HL-60 (cell line): ENCODE data around the gene SPDYE2B.
A peak's percentile ranks its signal among the peaks of the same experiment; 100 is the strongest.
"Not testable (repeated sequence)": the region's sequence is repeated elsewhere in the genome, so short reads cannot be mapped to it uniquely, and the experiment has no call there.

ENCODE experiments used
- DNase-seq, 2 experiments: peaks; one replicate each; pipeline ENCODE4 v3.0.0-alpha.2; 2010 to 2020; ENCODE audit warnings: low read depth in 1 of 2, low spot score in 1 of 2
- H3K27ac ChIP-seq: fragments of 250-450 bp; sonication (Bioruptor Pico); replicated peaks from 2 replicates; pipeline ENCODE4 v1.5.1; 2020; ENCODE audit warnings: mild to moderate bottlenecking, moderate library complexity
- H3K27me3 ChIP-seq: fragments of 250-450 bp; sonication (Bioruptor Pico); 2 replicates; pipeline ENCODE4 v1.5.1; 2021; ENCODE audit warnings: mild to moderate bottlenecking, moderate library complexity; ENCODE audit not compliant: insufficient read depth, poor library complexity, severe bottlenecking
- H3K4me3 ChIP-seq: replicated peaks from 2 replicates; pipeline ENCODE4 v1.5.1; 2011; ENCODE audit warnings: mild to moderate bottlenecking, control low read depth, low read length; ENCODE audit not compliant: insufficient read depth

SPDYE2B gene

GRCh38 chr7:102618122-102618521 lies 32.0 kb upstream of the SPDYE2B start:
- not testable (repeated sequence) for H3K27me3 ChIP-seq, H3K4me3 ChIP-seq, H3K27ac ChIP-seq, DNase-seq

DNA sequence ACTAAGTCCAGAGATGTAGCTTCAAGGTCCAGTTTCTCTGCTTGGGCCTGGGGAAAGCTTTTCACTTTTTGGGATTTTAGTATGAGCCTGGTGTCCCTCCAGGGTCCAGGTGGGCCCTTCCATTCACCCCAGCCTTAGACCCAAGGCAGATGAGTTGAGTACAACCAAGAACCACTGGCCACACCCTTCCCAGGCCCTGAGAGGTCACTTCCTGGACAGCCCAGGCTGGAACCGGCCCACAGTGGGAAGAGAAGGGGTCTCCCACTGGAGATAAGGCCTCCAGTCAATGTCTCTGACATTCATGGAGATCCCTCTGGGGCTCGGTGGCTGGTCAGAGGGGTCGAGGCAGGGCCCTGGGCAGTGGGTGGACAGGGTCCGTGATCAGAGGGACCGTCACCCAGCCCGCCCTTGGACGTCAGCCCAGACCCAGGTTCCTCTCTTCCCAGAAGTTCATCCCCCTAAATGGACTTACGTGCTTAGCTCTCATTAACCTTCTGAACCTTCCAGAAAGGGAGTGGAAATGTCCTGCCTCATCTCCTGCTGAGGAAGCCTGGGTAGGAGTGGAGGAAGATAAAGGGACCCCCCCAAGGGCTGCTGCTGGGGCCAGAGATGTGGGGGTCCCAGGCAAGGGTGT lies 22.7 kb upstream of the SPDYE2B start:
- H3K27me3 ChIP-seq, DNase-seq, H3K4me3 ChIP-seq, H3K27ac ChIP-seq: not testable (repeated sequence)

DNA sequence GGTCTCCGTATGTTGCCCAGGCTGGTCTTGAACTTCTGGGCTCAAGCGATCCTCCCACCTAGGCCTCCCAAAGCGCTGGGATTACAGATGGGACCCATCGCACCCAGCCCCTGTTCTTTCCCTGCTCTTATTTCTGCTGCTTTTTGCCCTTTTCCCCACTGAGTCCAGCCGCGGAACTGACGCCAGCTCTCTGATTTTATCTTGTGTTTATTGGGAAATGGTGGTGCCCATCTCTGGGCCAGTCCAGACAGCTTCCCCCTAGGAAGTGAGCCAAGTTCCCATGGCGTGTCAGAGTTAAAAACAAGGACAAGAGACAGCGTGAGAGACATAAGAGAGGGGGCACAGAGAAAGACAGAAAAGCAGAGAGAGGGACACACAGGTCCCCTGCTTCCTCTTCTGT lies 19.5 kb upstream of the SPDYE2B start:
- H3K27ac ChIP-seq, H3K4me3 ChIP-seq, DNase-seq, H3K27me3 ChIP-seq: not testable (repeated sequence)

- not testable (repeated sequence) for H3K27me3 ChIP-seq, H3K4me3 ChIP-seq, H3K27ac ChIP-seq, DNase-seq
Measured at GRCh38 chr7:102634299-102634698, 15.8 kb upstream of the SPDYE2B start.

- DNase-seq, H3K27ac ChIP-seq, H3K27me3 ChIP-seq, H3K4me3 ChIP-seq: not testable (repeated sequence)
Measured at GRCh38 chr7:102635354-102635753, 14.8 kb upstream of the SPDYE2B start.

- DNase-seq, result peak in 1 of 2 experiments; percentile 0
- not testable (repeated sequence) for H3K27ac ChIP-seq, H3K27me3 ChIP-seq, H3K4me3 ChIP-seq
Measured at GRCh38 chr7:102636956-102637355, 13.2 kb upstream of the SPDYE2B start.

DNA sequence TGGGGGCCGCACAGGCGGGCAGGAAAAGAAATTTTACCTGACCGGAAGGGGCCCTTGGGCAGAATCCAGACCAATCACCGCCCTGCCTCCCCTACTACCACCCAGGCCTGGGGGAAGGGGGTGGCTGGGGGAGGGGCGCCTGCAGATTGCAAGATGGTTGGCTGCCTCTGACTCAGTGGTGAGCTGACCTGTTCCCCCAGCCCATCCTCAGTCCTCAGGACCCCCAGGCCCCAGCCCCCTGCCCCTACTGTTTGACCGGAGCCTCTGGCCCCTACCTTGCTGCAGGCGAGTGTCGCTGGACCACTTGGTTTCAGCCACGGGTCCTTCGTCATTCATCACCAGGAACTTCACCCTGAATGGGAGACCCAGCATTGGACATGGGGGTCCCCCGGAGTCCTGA lies 11.3 kb upstream of the SPDYE2B start:
- not testable (repeated sequence) for H3K27me3 ChIP-seq, H3K4me3 ChIP-seq, H3K27ac ChIP-seq
- DNase-seq, result peak in 1 of 2 experiments; percentile 1

- H3K27ac ChIP-seq, H3K4me3 ChIP-seq, H3K27me3 ChIP-seq, DNase-seq: not testable (repeated sequence)
Measured at GRCh38 chr7:102642691-102643090, 7.4 kb upstream of the SPDYE2B start, which contains the start of gene UPK3BL1. Gene UPK3BL1 (minus strand): TSS chr7:102642791. CDS start chr7:102642741, 50 bp downstream.

GRCh38 chr7:102643404-102643803 lies 6.7 kb upstream of the SPDYE2B start:
- not testable (repeated sequence) for H3K27me3 ChIP-seq, DNase-seq, H3K4me3 ChIP-seq, H3K27ac ChIP-seq

GRCh38 chr7:102647813-102648212 lies 2.3 kb upstream of the SPDYE2B start:
- H3K27me3 ChIP-seq, H3K4me3 ChIP-seq, H3K27ac ChIP-seq, DNase-seq: not testable (repeated sequence)

- not testable (repeated sequence) for H3K27me3 ChIP-seq, DNase-seq, H3K4me3 ChIP-seq, H3K27ac ChIP-seq
Measured at GRCh38 chr7:102664765-102665164, 14.6 kb downstream of the SPDYE2B start.

DNA sequence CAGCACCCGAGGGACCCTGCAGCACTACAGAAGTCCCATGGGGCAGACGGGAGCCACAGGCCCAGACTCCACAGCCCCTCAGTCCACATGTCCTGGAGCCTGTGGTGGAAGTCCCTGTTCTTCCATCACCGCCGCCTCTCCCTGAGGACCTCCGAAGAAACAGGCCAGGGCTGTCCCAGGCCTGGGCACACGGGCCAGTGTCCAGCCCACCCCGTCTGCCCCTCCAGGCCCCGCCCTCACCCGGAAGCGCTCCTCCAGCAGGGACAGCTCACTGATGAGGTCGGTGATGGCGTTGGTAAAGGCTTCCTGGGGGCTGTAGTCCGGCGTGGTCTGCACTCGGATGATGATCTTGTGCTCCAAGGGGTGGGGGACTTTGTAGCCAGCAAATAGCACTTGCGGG lies 16.7 kb downstream of the SPDYE2B start:
- H3K4me3 ChIP-seq, H3K27me3 ChIP-seq, H3K27ac ChIP-seq, DNase-seq: not testable (repeated sequence)

- not testable (repeated sequence) for H3K27me3 ChIP-seq, H3K4me3 ChIP-seq, H3K27ac ChIP-seq, DNase-seq
Measured at GRCh38 chr7:102667523-102667922, 17.4 kb downstream of the SPDYE2B start.

DNA sequence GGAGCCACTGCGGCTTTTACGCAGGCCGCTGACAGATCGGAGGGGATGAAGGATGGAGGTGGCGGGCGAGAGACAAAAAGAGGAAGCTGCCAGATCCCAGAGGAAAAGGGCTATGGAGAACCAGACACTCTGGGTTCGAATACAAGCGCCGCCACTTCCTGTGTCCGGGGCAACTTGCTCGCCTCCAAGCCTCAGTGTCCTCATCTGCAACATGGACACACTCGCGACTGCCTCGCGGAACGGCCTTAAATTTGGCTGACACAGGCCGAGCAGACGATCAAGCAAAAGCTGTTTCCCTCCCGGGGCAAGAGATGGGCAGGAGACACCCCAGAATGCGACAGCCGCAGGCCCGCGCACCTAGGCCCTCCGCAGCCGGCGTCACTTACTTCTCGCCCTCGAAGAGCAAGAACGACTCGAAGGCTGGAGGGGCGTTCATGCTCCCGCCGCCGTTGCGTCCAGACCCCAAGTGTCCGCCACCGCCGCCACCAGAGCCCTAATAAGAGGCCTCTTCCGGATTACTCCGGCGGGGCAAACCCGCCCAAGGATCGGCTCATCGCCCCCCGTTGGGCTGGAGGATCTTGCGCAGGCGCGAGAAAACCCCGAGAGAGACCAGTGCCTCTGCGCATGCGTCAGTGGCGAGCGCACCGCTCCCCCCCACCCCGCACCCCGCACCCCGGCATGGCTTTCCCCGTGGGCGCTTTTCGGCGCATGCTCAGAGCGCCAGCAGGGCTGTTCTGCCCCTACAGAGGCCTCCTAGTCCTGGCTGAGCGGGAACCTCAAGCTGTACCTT lies 21.2 kb downstream of the SPDYE2B start, which contains the start of gene POLR2J2:
Gene POLR2J2 (minus strand): TSS at position 498 of the 790 bp plus-strand sequence. CDS start 62 bp downstream, at position 436.
- DNase-seq, result peak; percentile 53 to 93
- H3K27me3 ChIP-seq, result not testable (repeated sequence)
- peak within 1 kb of the TSS; percentile 75 for H3K27ac ChIP-seq
- peak within 1 kb of the TSS; percentile 46 for H3K4me3 ChIP-seq

DNA sequence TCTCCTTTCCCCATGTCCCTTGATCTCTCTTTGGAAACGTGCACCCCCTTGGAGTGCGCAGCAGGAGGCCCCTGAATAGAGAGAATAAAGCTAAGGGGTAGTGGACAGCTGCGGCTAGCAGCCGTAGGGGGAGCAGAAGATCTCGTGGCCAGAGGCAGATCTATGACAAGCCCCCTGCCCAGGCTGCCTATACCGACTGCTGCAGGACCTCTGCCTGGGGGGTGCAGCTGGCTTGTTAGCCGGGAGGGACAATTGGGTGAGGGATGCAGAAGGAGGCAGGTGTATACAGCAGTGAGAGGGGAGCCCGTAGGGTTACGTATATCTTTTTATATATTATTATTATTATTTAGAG lies 21.8 kb downstream of the SPDYE2B start:
- not testable (repeated sequence) for H3K27ac ChIP-seq, DNase-seq, H3K4me3 ChIP-seq, H3K27me3 ChIP-seq
